Loucy (cell line): ENCODE measurements around the gene RAB31.

Experiments used
- CTCF ChIP-seq: fragments of 200-600 bp; sonication (generic); conservative IDR thresholded peaks from 2 replicates; pipeline ENCODE4 v1.5.1; 2014; ENCODE audit warnings: mild to moderate bottlenecking, antibody characterized with exemption, low read length
- EZH2phosphoT487 ChIP-seq: fragments of 200-600 bp; IDR thresholded peaks from 2 replicates; pipeline ENCODE4 v1.6.1; 2018; ENCODE audit warnings: antibody characterized with exemption, mild to moderate bottlenecking, moderate library complexity, borderline replicate concordance

GRCh38 chr18:9712611-9713010 is 4.5 kb downstream of the RAB31 start:
- TF ChIP-seq CTCF (no peak), EZH2phosphoT487 (no peak)
